GM12874 (cell line): Measurements from ENCODE around the gene NDUFA7.

Experiments used
- TF ChIP-seq, protein P1 (sequence below): IDR thresholded peaks from 2 replicates; pipeline ENCODE4 v1.5.1; 2011; ENCODE audit warnings: low read depth, mild to moderate bottlenecking, control low read depth, low read length, moderate library complexity; ENCODE audit not compliant: insufficient read depth

NDUFA7 gene

DNA sequence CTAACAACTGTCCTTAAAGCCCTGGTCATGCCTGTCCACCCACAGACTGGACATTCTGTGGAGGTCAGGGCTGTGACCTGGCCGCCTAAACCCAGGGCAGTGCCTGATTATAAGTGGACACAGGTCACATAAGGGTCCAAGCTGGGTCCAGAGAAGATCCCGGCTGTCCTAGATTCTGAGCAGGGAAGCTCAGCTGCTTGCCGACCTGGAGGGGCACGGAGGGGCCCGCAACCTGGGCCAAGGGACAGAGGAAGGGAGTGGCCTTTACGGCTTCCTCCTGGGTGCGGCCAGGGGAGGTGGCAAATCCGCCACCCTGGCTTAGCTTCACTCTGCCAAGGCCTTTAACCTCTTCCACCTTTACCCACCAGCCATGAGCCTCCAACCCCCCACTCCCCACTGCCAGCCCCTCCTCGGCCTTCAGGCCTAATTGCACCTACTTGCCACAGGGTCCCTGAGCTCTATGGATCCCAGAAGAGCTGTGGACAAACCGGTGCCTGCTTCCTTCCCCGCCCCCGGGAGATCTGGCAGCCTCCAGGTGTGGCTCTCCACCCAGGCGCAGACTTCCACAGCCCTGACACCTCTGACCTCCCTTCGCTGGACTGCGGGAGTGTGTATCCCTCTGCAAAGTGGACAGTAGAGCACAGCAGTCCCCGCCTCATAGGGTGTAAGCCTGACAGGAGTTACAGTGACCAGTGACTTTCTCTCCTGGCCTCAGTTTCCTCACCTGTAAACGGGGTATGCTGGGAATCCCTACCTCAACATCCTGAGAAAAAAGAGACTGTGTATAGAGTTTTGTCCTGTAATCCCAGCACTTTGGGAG, 14.7 kb downstream of the NDUFA7 start:
- TF ChIP-seq, protein P1, sequence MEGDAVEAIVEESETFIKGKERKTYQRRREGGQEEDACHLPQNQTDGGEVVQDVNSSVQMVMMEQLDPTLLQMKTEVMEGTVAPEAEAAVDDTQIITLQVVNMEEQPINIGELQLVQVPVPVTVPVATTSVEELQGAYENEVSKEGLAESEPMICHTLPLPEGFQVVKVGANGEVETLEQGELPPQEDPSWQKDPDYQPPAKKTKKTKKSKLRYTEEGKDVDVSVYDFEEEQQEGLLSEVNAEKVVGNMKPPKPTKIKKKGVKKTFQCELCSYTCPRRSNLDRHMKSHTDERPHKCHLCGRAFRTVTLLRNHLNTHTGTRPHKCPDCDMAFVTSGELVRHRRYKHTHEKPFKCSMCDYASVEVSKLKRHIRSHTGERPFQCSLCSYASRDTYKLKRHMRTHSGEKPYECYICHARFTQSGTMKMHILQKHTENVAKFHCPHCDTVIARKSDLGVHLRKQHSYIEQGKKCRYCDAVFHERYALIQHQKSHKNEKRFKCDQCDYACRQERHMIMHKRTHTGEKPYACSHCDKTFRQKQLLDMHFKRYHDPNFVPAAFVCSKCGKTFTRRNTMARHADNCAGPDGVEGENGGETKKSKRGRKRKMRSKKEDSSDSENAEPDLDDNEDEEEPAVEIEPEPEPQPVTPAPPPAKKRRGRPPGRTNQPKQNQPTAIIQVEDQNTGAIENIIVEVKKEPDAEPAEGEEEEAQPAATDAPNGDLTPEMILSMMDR: no peak

GRCh38 chr19:8305798-8306197, 15.4 kb downstream of the NDUFA7 start:
- TF ChIP-seq, protein P1: no peak

DNA sequence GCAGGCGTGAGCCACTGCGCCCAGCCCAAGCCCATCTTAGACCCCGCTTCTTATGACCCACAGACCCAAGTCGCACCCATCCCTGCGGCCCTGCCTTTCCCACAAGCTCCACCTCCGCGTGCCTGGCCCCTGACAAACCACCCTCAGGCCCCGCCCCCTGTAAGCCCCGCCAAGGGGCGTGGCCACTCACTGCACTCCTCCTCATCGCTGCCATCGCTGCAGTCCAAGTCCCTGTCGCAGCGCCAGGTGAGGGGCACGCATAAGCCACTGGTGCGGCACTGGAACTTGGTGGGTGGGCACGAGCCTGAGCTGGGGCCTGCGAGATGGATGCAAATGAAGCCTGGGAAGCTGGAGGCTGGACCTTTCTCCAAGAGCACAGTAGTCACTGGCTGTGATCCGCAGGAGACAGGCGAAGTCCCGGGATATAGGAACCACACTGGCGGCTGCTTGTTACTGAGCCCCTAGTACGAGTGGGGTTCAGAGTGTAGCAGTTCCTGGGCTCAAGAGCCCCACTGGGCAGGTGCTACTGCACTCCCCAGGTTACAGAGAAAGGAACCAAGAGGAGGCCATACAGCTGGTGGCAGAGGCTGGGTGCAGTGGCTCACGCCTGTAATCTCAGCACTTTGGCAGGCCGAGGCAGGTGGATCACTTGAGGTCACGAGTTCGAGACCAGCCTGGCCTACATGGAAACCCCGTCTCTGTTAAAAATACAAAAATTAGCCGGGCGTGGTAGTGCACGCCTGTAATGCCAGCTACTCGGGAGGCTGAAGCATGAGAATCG, 16.1 kb downstream of the NDUFA7 start:
- TF ChIP-seq, protein P1: no peak

DNA sequence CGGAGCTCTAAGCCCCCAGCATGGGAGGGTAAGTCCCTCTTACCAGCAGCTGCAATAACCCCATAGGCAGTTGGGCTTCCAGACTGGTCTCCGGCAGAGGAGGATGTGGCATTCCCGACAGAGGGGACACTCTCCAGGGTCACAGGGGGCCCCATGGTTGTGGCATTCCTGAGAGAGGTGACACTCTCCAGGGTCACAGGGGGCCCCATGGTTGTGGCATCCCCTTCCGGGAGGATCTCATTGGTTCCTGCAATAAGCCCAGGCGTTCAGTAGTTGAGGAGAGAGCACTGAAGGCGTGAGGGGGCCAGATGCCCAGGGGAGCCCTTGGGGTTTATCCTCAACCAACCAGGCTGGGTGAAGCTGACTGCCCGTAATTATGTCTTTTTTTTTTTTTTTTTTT, 18.4 kb downstream of the NDUFA7 start:
- TF ChIP-seq, protein P1: no peak

- TF ChIP-seq, protein P1: no peak
Measured at GRCh38 chr19:8302357-8302691, 18.9 kb downstream of the NDUFA7 start.

DNA sequence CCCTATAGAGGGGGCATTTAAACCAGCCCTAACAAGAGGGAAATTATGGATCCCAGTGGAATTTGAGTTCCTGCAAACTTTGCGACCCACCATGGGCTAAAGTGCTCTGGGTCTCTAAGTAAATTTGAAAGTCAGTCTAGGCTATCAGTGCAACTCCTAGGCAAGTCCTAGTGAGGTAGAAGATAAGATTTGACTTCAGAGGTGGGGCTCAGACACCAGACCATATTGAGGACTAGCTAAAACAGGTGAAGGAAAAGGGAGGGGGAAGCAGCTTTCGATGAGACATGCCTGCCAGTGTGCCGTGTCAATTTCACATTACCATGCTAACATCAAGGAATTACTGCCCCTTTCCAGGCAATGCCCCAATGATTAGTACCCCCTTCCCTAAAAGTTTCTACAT, 51.5 kb downstream of the NDUFA7 start:
- TF ChIP-seq, protein P1: no peak

DNA sequence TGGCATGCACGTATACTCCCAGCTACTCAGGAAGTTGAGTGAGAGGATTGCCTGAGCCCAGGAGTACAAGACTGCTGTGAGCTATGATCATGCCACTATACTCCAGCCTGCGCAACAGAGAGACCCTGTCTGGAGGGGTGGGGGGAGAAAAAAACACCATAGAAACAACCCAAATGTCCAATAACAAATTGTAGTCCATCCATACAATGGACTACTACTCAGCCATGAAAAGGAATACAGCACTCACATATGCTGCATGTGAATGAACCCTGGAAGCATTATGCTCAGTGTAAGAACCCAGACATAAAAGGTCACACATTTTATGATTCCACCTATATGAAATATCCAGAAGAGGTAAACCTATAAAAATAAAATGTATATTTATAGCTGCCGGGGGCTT, 55.3 kb downstream of the NDUFA7 start:
- TF ChIP-seq, protein P1: no peak
